ENCODE data around the gene SSPN. TPM values are rescaled to one million over a fixed set of nuclear protein-coding genes. Genes with fewer than 3 reads are reported as not detected.

Gene SSPN
- total RNA-seq, 3 donors from 2014 or later (not counting 1 experiment from before 2014, with no cell fraction given): 0.95 TPM; not detected in 2

GRCh38 chr12:26150736-26151450, 44.5 kb upstream of the SSPN start:
- intact Hi-C loops (cut with micrococcal nuclease): no loop called here
- no peak overlapping the region for H3K27ac ChIP-seq (ENCODE audit: low read length)
- H3K9me3 ChIP-seq (ENCODE audit: control insufficient read depth, insufficient read depth, low read length): no peaks in the 10 kb centered on the region
- ATAC-seq: no peak
- no peaks in the 10 kb centered on the region for H3K36me3 ChIP-seq (ENCODE audit: control insufficient read depth, insufficient read depth, low read length)
- H3K4me3 ChIP-seq (ENCODE audit: low read length): no peak overlapping the region
- H3K4me1 Mint-ChIP-seq: no peaks in the 10 kb centered on the region
- WGBS (ENCODE audit: insufficient coverage): 90% methylated on average over 2 of the region's 2 CpGs
- H3K27me3 Mint-ChIP-seq (ENCODE audit: low read depth in 2 of 2): peaks cover 9 to 17% of the 10 kb centered on the region in 2 donors
- H3K27ac Mint-ChIP-seq: no peak overlapping the region
- no peak overlapping the region for H3K4me3 Mint-ChIP-seq
- TF ChIP-seq CTCF (IDR thresholded peaks at IDR 0.05): no peak
- DNase-seq: no peak
- no peaks in the 10 kb centered on the region for H3K9me3 Mint-ChIP-seq
- H3K4me1 ChIP-seq (ENCODE audit: control insufficient read depth, insufficient read depth, low read length): no peaks in the 10 kb centered on the region
- H3K27me3 ChIP-seq (ENCODE audit: control insufficient read depth, insufficient read depth, low read length): no peaks in the 10 kb centered on the region
- no peaks in the 10 kb centered on the region for H3K36me3 Mint-ChIP-seq

GRCh38 chr12:26152507-26153102, 42.8 kb upstream of the SSPN start:
- Mint-ChIP-seq H3K4me3 (no peak overlapping the region), H3K9me3 (no peaks in the 10 kb centered on the region), H3K4me1 (no peaks in the 10 kb centered on the region), H3K27ac (no peak overlapping the region), H3K27me3 (ENCODE audit: low read depth in 2 of 2) (peaks cover 9 to 17% of the 10 kb centered on the region in 2 donors), H3K36me3 (no peaks in the 10 kb centered on the region)
- no peak for DNase-seq
- Histone ChIP-seq H3K36me3 (ENCODE audit: control insufficient read depth, insufficient read depth, low read length) (no peaks in the 10 kb centered on the region), H3K27me3 (ENCODE audit: control insufficient read depth, insufficient read depth, low read length) (no peaks in the 10 kb centered on the region), H3K9me3 (ENCODE audit: control insufficient read depth, insufficient read depth, low read length) (no peaks in the 10 kb centered on the region), H3K27ac (ENCODE audit: low read length) (no peak overlapping the region), H3K4me3 (ENCODE audit: low read length) (no peak overlapping the region), H3K4me1 (ENCODE audit: control insufficient read depth, insufficient read depth, low read length) (no peaks in the 10 kb centered on the region)
- no peak for ATAC-seq
- intact Hi-C loops (cut with micrococcal nuclease): no loop called here
- WGBS (ENCODE audit: insufficient coverage): 87% methylated on average over 2 of the region's 2 CpGs
- TF ChIP-seq CTCF (IDR thresholded peaks at IDR 0.05): no peak

GRCh38 chr12:26153421-26154154, 41.8 kb upstream of the SSPN start:
- H3K36me3 Mint-ChIP-seq: no peaks in the 10 kb centered on the region
- Histone ChIP-seq H3K4me3 (ENCODE audit: low read length) (no peak overlapping the region), H3K36me3 (ENCODE audit: control insufficient read depth, insufficient read depth, low read length) (no peaks in the 10 kb centered on the region), H3K4me1 (ENCODE audit: control insufficient read depth, insufficient read depth, low read length) (no peaks in the 10 kb centered on the region), H3K9me3 (ENCODE audit: control insufficient read depth, insufficient read depth, low read length) (no peaks in the 10 kb centered on the region), H3K27me3 (ENCODE audit: control insufficient read depth, insufficient read depth, low read length) (no peaks in the 10 kb centered on the region), H3K27ac (ENCODE audit: low read length) (no peak overlapping the region)
- no peak for TF ChIP-seq CTCF (IDR thresholded peaks at IDR 0.05)
- 69% methylated on average over 5 of the region's 5 CpGs for WGBS (ENCODE audit: insufficient coverage)
- H3K27me3 Mint-ChIP-seq (ENCODE audit: low read depth in 2 of 2): peaks cover 9 to 17% of the 10 kb centered on the region in 2 donors
- no peak overlapping the region for H3K27ac Mint-ChIP-seq
- H3K9me3 Mint-ChIP-seq: no peaks in the 10 kb centered on the region
- H3K4me1 Mint-ChIP-seq: no peaks in the 10 kb centered on the region
- no peak overlapping the region for H3K4me3 Mint-ChIP-seq
- no peak for DNase-seq
- no peak for ATAC-seq
- intact Hi-C loops (cut with micrococcal nuclease): no loop called here
